GM23338 (cell line): Measurements from ENCODE around the gene GGPS1.

ENCODE experiments used
- CTCF ChIP-seq, 2 experiments: fragments of 200-600 bp in 1 of 2; sonication (generic) in 1 of 2; conservative IDR thresholded peaks; 2 replicates each; pipeline versions ENCODE4 v1.5.1 to v1.6.1; 2016 to 2017; ENCODE audit warnings: antibody characterized with exemption in 2 of 2, low read depth in 2 of 2, mild to moderate bottlenecking in 2 of 2, moderate library complexity in 1 of 2
- POLR2AphosphoS5 ChIP-seq: IDR thresholded peaks from 2 replicates; pipeline ENCODE4 v1.6.1; 2016; ENCODE audit warnings: antibody characterized with exemption, low read depth

- no peak for TF ChIP-seq POLR2AphosphoS5
- TF ChIP-seq CTCF (conservative IDR thresholded peaks at IDR 0.05; ENCODE audit: low read depth in 2 of 2), result no peak
Observed at GRCh38 chr1:235342471-235342870, 14.1 kb downstream of the GGPS1 start.
